ENCODE data around the gene CCDC154.

CCDC154 gene

DNA sequence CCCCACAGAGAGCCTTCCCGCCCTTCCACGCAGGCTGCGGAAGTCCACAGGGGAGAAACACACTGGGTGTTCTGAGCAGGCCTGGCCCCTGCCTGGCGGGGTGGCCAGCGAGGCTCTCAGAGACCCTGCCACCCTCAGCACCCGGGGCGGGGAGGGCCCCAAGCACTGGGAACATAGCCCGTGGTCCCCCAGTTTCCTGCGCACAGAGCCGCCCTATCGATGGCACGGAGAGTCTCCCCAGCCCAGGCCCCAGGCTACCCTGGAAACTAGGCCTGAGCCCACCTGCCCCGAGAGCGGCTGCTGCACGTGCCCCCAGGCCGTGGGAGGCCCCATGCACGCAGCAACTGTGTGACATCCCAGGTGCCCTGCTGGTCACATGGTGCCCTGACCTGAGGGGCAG is 10.2 kb upstream of the CCDC154 start:
- no peak for DNase-seq (ENCODE audit: low read depth)

DNA sequence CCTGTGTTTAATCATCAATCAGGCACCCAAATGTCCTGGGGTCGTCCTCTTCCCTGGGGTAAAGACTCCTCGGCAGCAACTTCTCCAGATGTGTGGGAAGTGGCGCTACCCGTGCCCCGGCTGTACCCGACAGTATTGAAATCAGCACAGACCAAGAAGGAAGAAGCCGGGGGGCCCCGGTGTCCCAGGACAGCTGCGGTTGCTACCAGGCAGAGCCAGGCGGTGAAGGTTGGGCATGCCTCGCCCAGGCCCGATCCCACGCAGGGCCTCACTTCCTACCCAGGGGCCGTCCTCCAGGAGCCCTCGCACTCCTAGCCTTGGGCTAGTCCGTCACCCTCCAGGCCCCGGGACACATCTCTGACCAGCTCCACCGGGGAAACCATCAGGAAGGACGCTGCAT is 9.0 kb upstream of the CCDC154 start:
- DNase-seq (ENCODE audit: low read depth): no peak

DNA sequence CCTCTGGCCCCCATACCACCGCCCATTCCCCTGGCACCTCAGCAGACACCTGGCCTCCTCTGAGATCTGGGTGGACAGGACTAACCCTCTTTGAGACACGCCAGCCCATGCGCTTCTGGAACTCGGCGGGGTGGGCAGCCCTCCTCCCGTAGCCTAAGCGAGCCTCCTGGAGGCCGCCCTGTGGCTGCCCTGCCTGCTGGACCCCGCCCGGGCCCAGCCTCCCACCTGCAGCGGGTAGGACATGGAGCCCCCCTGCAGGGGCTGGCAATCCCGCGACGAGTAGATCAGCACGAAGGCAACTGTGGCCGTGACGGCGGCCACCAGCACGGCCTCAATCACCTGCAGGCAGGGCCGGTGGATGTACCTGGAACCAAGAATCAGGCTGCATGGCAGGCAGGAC is 8.2 kb upstream of the CCDC154 start:
- no peak for DNase-seq (ENCODE audit: low read depth)

DNA sequence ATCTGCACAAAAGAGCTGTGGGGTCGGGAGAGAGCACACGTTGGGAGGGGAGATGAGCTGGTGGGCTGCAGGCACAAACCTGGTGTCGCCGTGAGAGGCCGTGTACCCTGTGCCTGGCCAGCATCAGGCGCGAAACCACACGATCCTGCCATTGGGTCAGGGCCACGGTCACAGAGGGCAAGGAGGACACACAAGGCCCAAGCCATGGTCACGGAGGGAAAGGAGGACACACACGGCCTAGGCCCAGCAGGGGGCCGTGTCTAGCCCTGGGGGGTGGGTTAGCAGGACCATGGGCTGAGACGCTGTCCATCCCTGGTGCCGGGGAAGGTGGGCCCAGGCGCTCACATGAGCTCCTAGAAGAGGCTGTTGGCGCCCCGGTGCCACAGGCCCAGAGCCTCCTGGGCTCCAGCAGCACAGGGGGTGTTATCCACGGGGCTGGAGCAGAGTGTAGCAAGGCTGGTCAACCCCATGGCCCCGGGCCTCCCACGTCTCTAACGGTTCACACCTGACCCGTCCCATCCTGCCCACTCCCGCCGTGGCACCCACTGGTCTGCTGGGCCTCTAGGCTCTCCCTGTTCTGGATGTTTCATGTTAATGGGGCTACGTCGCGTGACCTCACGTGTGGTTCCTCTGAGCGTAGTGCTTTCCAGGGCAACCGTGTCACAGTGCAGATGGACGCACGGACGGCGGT is 7.5 kb upstream of the CCDC154 start:
- no peak for DNase-seq (ENCODE audit: low read depth)

DNA sequence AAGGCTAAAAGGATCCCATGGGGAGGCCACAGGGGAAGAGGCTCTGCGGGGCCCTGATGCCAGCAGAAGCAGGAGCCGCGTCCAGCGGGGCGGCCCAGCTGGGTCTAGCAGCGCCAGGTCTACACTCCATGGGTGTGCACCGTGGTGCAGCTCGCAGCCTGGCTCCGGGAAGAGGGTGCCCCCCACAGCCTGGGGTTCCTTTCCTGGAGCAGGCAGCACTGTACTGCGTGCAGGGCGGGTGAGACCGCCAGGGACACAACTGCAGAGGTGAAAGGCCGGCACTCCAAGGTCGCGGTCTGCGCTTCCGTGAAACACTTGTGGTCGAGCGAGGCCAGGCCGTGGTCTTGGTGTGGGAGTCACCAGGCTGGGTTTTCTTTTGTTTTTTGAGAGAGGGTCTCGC is 6.5 kb upstream of the CCDC154 start:
- no peak for DNase-seq (ENCODE audit: low read depth)

DNA sequence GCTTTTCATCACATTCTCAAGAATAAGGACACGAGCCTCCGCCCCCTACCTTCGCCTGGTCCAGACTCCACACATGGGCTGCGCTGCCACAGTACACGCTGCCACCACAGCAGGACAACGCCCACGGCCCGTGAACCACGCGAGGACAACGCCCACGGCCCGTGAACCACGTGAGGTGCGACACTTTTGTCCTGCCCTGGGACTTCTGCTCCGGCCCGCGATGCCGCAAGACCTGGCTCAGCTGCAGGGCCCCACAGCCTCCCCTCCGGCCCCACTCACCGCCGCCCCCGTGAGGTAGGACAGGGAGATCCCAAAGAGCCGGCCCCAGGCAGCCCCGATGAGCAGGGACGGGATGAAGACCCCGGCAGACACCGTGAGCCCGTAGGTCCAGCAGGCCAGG is 5.9 kb upstream of the CCDC154 start:
- no peak for DNase-seq (ENCODE audit: low read depth)

DNA sequence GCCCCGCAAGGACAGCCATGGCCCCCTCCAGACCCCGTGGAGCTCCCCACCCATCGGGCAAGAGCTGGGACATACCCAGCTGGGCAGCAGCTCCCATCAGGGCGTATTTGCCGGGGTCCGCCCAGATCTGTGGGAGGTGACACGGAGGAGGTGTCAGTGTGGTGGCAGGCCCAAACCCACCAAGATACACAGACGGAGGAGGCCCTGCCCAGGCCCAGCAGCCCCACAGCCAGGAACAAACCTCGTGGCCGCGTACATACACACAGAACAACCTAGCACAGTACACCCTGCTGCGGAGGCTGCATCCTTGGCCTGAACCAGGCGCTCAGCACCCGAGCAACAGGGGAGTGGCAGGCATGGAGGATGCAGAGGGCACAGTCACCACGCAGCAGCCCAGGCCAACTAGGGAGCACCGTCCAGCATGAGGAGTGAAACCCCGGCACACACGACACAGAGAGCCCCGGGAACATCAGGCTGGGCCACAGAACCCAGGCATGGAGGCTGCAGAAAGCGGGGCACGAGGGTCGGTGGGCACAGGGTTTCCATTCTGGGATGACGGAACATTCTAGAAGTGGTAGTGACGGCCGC is 4.9 kb upstream of the CCDC154 start:
- DNase-seq (ENCODE audit: low read depth): no peak

DNA sequence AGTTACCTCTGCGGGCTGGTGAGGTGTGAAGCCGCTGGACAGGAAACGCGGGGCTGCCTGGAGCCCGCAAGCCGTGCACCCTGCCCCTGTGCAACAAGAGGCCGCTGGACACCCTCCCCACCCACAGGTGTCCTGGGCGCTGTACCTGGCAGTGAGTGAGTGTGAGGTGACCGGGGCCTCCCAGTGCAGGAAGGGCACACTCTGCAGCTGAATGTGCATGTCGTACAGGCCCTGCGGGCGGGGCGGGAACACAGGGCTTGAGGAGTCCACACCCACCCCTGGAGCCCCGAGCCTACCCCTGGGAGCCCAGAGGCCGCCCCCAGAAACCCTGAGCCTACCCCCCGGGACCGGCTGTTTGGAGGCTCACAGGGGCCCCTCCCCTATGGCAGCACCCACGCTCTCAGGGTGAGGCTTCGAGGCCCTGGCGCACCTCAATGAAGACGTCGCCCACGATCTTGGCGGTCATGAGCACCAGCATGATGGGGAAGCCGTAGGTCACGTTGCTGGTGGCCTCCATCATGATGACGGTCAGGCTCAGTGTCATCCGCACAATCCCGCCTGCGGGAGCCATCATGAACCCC is 4.3 kb upstream of the CCDC154 start:
- DNase-seq (ENCODE audit: low read depth): no peak

DNA sequence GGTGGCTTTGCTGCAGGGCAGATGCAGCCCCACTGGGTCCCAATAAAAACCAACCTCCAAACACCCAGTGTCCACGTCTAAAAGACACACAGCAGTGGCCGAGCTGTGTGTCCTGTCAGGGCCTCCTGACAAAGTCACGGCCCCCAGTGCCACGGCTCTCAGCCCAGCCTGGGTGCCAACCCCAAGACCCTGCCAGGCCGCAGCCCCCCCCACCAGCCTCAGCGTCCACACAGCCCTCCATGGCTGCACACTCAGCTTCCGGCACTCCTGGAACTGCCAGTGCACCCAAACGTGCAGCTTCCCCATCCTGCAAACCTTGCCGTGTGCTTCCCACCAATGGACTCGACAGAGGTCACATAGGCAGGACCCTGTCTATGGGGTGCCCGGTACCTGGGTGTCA is 3.6 kb upstream of the CCDC154 start:
- DNase-seq (ENCODE audit: low read depth): no peak

DNA sequence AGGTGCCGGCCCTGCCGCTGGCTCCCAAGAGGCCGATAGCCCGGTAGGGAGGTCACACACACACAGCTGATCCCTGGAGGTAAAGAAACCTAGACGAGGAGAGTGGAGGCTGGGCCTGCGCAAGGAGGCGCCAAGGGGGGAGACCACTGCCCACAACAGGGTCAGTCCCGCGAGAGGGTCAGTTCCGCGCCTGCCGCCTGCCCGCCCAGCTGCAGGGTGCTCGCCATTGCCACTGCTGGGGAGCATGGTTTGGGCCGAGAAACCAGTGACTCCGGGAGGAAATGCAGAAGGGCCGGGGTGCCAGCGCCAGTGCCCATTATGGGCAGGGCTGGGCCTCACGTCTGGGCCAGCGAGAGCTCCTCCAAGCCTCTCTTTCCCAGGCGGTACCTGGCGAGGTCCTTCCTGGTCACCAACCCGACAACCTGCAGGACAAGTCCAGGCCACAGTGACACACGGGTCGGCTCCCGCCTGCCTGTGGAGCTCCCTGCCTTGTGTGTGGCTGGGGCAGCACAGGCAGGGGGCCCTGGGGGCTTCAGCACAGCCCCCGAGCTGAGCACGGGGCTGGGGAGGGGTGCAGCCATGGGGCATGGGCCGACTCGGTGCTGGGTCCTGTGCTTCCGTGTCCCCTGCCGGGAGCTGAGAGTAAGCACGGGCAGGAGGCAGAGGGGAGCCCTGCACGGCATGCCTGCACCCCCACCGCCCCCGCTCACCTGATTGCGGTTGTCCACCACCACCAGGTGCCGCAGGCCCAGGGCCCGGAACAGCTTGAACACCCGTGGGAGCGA is 2.1 kb upstream of the CCDC154 start:
- no peak for DNase-seq (ENCODE audit: low read depth)

DNA sequence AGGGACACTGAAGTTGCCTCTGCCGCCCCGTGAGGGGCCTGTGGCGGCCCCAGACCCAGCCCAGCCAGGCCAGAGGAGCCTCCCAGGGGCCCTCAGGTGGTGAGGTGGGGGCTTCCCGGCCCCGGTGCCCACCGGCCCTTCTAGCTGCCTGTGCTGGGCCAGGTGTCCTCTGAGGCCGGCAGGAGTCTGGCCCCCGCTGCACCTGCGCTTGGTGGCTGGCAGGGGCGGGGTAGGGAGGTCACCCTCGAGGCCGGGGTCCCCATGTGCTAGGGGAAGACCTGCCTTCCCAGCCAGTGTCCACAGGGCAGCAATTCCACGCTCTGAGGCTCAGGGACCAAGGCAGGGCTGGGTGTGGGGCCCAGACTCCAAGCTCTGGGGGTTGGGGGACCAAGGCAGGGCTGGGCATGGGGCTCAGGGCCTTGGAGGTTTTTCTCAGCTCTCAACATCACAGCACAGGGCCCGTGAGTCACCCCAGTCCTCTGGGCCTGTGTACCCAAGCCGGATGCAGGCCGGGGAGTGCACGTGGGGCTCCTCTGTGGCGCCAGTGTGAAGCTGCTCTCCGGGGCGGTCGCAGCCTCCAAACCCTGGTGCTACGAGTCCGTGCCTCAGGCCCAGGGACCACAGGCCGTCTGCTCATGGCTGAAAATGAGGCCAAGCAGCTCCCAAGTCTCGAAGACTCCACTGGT is 1.3 kb upstream of the CCDC154 start:
- DNase-seq (ENCODE audit: low read depth): no peak

DNA sequence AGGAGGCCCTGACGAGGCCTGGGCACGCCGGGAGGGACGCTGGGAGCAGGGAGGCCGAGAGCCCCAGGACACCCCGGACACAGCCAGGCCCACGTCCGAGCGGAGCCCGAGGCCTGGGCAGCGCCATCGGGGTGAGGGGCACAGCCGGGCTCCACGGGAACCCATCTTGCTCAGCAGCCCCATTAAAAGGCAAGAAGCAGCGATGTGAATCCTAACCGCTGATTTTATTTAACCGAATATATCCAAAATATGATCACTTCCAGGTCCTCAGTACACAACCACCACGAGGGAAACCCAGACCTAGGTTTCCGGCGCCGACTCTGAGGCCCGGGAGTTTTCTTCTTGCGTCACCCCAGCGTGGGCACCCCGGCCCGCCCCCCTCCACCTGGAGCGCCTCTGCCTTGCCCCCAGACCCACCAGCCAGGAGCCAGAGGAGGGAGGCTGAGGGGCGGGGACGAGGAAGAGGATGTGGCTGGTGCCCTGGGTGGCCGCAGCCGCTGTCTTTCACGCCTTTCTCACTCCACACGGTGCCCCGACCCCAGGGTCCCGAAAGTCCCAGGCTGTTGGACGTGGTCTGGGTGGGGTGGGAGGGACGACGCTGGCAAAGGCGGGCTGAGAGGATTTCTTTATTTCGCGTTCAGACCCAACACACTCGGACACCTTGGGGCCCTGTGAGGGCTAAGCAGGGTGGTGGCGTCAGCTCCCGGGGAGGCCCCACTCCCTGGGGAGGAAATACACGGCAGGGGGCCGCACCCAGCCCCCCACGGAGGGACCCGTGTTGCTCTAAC is 568 bp upstream of the CCDC154 start:
- no peak for DNase-seq (ENCODE audit: low read depth)

DNA sequence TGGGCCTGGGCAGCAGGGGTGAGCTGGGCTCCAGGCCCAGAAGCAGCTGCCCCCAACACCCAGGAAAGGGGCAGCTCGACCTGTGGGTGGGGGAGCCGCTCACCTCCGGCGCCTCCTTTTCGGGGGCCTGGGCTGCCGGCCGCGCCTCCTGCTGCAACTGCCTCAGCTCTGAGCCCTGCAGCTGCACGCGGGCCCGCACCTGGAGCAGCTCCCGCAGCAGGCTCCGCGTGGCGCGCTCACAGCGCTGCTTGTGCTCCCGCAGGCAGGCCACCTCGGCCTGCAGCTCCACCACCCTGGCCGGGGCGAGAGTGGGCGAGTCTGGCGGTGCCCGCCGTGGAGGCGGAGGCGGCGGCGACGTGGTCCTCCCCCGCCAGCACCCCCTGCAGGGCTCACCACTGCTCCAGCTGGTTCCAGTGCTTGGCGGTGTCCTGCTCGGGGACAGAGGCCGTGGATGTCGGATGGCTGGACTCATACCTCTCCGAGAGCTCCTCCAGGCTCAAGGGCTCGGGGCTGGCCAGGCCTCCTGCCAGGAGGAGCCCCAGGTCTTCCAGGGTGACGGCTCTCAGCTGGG is 868 bp downstream of the CCDC154 start:
- DNase-seq (ENCODE audit: low read depth): no peak

DNA sequence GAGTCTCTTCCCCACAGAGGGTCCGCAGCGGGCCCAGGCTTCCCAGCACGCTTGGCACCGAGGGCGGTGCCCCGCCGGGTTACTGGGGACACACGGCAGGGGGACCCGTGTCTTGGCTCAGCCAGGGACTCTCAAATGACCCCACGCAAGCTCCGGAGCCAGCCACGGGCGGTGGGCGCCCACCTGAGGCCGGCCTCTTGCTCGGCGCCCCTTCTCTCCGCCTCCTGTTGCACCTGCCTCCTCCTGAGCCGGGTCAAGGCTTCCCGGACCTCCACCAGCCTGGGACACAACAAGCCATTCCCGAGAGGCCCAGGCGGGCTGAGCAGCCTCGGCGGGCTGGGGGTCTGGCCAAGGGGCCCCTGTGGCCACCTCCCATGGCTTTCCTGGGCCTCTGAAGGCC is 1.7 kb downstream of the CCDC154 start:
- DNase-seq (ENCODE audit: low read depth): no peak

DNA sequence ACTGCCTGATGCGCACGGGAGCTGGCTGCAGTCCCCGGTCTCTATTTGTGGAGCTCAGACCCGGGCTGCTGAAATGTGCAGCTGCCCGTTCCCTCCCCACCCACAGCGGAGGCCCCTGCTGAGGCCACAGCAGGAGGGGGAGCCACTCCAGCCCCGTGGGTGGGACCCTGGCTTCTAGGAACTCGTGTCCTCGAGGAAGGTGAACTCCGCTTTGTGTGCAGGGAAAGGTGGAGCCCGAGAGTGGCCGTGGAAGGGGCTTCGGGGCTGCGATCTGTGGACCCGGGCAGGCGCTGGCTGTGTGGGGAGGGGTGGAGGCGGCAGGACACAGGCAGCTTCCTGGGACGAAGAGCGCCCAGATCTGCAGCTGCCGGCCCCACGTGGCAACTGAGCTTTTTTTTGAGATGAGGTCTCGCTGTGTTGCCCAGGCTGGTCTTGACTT is 2.9 kb downstream of the CCDC154 start:
- DNase-seq (ENCODE audit: low read depth): no peak

DNA sequence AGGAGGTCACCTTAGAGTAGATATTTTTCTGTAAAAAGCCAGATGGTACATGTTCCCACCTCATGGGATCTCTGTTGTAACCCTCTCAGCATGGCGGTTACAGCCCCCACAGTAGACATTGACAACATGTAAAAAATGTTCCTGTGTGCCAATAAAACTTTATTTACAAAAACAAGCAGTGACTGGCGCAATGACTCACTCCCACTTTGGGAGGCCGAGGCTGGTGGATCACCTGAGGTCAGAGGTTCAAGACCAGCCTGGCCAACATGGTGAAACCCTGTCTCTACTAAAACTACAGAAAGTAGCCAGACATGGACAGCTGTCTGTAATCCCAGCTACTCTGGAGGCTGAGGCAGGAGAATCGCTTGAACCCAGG is 4.7 kb downstream of the CCDC154 start:
- DNase-seq (ENCODE audit: low read depth): peak; percentile 10

DNA sequence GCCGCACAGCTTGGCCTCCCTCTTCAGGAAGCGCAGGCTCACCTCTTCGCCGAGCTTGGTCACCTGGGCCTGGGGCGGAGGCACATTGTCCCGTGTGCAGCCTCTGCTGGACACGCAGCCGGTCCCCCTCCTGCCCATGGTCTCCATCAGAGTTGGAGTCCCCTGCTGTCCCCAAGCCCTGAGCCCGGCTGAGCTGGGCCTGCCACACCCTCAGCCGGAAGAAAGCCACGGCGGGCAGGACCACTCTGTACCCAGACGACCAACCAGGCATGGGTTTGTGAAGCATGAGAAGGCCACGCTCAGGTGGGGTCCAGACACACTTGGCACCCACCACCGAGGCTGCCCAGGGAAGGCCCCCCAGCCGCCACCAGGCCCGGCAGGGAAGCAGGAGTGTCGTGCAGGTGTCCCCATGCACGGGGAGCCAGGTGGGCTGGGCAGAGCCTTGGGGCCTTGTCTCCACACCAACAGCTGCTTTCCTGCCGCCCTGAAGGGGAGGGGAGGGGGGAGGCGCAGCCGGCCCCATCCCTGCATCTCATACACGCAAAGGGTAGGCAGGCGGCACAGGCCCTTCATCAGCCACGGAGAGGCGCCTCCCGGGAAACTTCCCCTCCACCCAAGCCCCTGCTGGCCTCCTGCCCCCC is 5.2 kb downstream of the CCDC154 start:
- DNase-seq (ENCODE audit: low read depth): no peak

DNA sequence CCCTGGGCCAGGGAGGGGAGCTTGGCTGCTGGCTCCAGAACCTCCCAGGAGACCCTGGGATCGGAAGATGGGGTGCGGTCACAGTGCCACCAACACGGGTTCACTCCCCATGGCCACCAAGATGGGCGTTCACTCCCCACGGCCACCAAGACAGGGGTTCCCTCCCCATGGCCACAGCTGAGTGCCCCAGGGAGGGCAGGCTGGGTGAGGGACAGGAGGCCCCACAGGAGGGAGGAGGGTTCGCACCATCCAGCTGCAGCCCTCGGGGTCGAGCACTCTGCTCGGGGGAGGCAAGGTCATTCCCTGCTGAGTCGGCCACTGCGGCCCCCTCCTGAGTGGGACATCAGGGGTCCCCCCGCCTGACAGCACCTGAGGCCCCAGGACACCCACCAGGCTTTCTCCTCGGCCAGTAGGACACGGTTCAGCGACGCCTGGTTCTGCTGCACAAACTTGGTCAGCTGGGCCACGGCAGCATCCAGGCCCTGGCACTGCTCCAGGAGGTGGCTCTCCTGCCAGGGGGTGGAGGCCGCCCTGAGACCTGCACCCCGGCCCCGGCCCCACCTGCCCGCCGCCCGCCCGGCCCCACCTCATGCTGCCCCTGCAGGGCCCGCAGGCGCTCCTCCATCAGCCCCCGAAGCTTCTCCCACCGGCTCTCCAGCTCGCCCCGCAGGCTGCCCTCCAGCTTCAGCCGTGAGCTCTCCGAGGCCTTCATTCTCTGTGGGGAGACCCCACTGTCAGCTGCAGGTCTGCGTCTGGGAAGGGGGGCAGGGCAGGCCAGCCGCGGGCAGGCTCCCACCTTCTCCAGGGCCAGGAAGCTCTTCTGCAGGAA is 5.9 kb downstream of the CCDC154 start:
- DNase-seq (ENCODE audit: low read depth): no peak

DNA sequence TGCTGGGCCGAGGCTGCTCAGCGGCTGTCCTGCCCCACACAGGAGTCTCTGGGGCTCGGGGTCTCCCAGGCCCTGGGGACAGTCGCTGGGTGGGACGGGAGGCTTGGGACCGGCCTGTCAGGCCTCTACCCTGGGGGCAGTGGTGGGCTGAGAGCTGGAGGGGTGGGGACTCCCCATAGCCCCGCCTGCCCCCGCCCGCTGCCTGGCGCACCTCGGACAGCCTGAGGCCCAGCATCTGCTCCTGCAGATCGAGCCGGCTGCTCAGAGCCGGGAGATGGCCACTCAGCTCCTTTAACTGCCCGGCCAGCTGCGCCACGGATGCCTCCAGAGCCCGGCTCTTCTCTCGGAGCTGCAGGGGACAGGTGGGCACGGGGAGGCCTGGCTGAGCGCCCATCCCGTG is 6.8 kb downstream of the CCDC154 start:
- no peak for DNase-seq (ENCODE audit: low read depth)

All from ELR (cell line).